Astrocyte (in vitro differentiated cells and primary cell): ENCODE results near the gene C3orf52. TPM values are rescaled to one million over a fixed set of nuclear protein-coding genes. Genes with fewer than 3 reads are reported as not detected.

Experiments
- DNase-seq: peaks from one replicate; pipeline ENCODE4 v3.0.0-alpha.2; 2010; ENCODE audit warnings: low read depth
- FAIRE-seq: peaks from 2 replicates; lab custom pipeline; 2011; peaks lifted over from hg19 to GRCh38; lab: Jason Lieb, UNC
- H2AFZ ChIP-seq: 2 replicates; pipeline ENCODE4 v1.6.0; 2012; ENCODE audit warnings: low read depth, low read length, inconsistent platforms
- H3K27ac ChIP-seq: 2 replicates; pipeline ENCODE4 v1.5.1; 2011; ENCODE audit warnings: low read depth, low read length, inconsistent platforms
- H3K27me3 ChIP-seq: 2 replicates; pipeline ENCODE4 v1.6.0; 2011; ENCODE audit warnings: low read length, inconsistent platforms; ENCODE audit not compliant: insufficient read depth
- H3K36me3 ChIP-seq: 2 replicates; pipeline ENCODE4 v1.5.1; 2011; ENCODE audit warnings: low read length, inconsistent platforms; ENCODE audit not compliant: insufficient read depth
- H3K4me1 ChIP-seq: 2 replicates; pipeline ENCODE4 v1.5.1; 2011; ENCODE audit warnings: low read length, inconsistent platforms; ENCODE audit not compliant: insufficient read depth
- H3K4me2 ChIP-seq: 2 replicates; pipeline ENCODE4 v1.6.0; 2012; ENCODE audit warnings: low read length, inconsistent platforms
- H3K4me3 ChIP-seq: 2 replicates; pipeline ENCODE4 v1.5.1; 2011; ENCODE audit warnings: low read depth, mild to moderate bottlenecking, low read length, inconsistent platforms; ENCODE audit not compliant: insufficient read depth
- H3K79me2 ChIP-seq: 2 replicates; pipeline ENCODE4 v1.6.0; 2012; ENCODE audit warnings: mild to moderate bottlenecking, low read length, inconsistent platforms; ENCODE audit not compliant: insufficient read depth
- H3K9ac ChIP-seq: 2 replicates; pipeline ENCODE4 v1.6.0; 2012; ENCODE audit warnings: mild to moderate bottlenecking, low read length, inconsistent platforms
- H3K9me3 ChIP-seq: 2 replicates; pipeline ENCODE4 v1.5.1; 2012; ENCODE audit warnings: low read depth, mild to moderate bottlenecking, low read length, inconsistent platforms; ENCODE audit not compliant: insufficient read depth
- H4K20me1 ChIP-seq: 2 replicates; pipeline ENCODE4 v1.6.0; 2012; ENCODE audit warnings: low read length, inconsistent platforms; ENCODE audit not compliant: insufficient read depth
- H3K27ac Mint-ChIP-seq: one replicate; pipeline ENCODE4 v1.8.0; 2021; ENCODE audit warnings: mild to moderate bottlenecking, mixed read lengths; ENCODE audit not compliant: unreplicated experiment
- H3K27me3 Mint-ChIP-seq: one replicate; pipeline ENCODE4 v1.8.0; 2021; ENCODE audit warnings: low read depth, mixed read lengths; ENCODE audit not compliant: unreplicated experiment
- H3K36me3 Mint-ChIP-seq: one replicate; pipeline ENCODE4 v1.8.0; 2021; ENCODE audit warnings: low read depth, mixed read lengths; ENCODE audit not compliant: unreplicated experiment
- H3K4me1 Mint-ChIP-seq: one replicate; pipeline ENCODE4 v1.8.0; 2021; ENCODE audit warnings: low read depth, mixed read lengths; ENCODE audit not compliant: unreplicated experiment
- H3K4me3 Mint-ChIP-seq: one replicate; pipeline ENCODE4 v1.8.0; 2021; ENCODE audit warnings: mild to moderate bottlenecking, moderate library complexity, mixed read lengths; ENCODE audit not compliant: unreplicated experiment
- H3K9me3 Mint-ChIP-seq: one replicate; pipeline ENCODE4 v1.8.0; 2021; ENCODE audit warnings: mild to moderate bottlenecking, mixed read lengths; ENCODE audit not compliant: unreplicated experiment
- EZH2 ChIP-seq: IDR thresholded peaks from 2 replicates; pipeline ENCODE4 v1.6.1; 2012; ENCODE audit warnings: mild to moderate bottlenecking, low read length, inconsistent platforms; ENCODE audit not compliant: insufficient read depth
- total RNA-seq: library from RNA; stranded (reverse); gene quantifications from 2 replicates; pipeline ENCODE4 v1.2.1, GENCODE V29; 2021
- TF ChIP-seq, protein P1 (sequence below): IDR thresholded peaks from 2 replicates; pipeline ENCODE4 v1.5.1; 2011; ENCODE audit warnings: low read depth, mild to moderate bottlenecking, inconsistent platforms, low read length, moderate library complexity; ENCODE audit not compliant: insufficient read depth

The C3orf52 gene
- total RNA-seq, 1 donor from 2014 or later: 21.9 TPM

DNA sequence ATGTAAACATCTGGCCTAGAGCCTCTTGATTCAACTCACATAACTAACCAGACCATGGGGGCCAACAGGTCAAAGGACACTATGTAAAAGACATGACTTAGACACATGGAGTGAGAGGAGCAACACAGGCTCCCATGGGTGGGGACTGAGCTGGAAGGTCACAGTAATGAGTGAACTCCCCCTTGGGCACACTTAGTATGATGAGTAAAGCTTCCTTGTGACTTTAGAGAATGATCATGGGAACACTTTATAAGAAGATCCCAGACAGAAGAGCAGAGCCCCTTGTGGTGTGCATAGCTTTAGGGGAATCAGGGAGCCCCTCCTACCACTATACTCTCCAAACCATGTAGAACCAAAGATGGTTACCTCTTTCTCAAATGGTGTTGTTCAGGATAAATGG is 36.7 kb downstream of the C3orf52 start:
- Mint-ChIP-seq H3K27ac (no peak overlapping the region), H3K4me1 (peaks cover 2% of the 10 kb centered on the region), H3K36me3 (peaks cover 23% of the 10 kb centered on the region), H3K27me3 (no peaks in the 10 kb centered on the region), H3K4me3 (no peak overlapping the region), H3K9me3 (no peaks in the 10 kb centered on the region)
- FAIRE-seq (no peak), DNase-seq (no peak)
- Histone ChIP-seq H4K20me1 (no peaks in the 10 kb centered on the region), H3K27me3 (no peaks in the 10 kb centered on the region), H3K79me2 (no peaks in the 10 kb centered on the region), H3K4me1 (no peaks in the 10 kb centered on the region), H3K9me3 (no peaks in the 10 kb centered on the region), H3K4me2 (no peak overlapping the region), H3K4me3 (no peak overlapping the region), H3K9ac (no peak overlapping the region), H3K36me3 (peaks cover 12% of the 10 kb centered on the region), H2AFZ (no peak overlapping the region), H3K27ac (no peak overlapping the region)
- TF ChIP-seq, protein P1, sequence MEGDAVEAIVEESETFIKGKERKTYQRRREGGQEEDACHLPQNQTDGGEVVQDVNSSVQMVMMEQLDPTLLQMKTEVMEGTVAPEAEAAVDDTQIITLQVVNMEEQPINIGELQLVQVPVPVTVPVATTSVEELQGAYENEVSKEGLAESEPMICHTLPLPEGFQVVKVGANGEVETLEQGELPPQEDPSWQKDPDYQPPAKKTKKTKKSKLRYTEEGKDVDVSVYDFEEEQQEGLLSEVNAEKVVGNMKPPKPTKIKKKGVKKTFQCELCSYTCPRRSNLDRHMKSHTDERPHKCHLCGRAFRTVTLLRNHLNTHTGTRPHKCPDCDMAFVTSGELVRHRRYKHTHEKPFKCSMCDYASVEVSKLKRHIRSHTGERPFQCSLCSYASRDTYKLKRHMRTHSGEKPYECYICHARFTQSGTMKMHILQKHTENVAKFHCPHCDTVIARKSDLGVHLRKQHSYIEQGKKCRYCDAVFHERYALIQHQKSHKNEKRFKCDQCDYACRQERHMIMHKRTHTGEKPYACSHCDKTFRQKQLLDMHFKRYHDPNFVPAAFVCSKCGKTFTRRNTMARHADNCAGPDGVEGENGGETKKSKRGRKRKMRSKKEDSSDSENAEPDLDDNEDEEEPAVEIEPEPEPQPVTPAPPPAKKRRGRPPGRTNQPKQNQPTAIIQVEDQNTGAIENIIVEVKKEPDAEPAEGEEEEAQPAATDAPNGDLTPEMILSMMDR: no peak
- TF ChIP-seq EZH2: no peak

DNA sequence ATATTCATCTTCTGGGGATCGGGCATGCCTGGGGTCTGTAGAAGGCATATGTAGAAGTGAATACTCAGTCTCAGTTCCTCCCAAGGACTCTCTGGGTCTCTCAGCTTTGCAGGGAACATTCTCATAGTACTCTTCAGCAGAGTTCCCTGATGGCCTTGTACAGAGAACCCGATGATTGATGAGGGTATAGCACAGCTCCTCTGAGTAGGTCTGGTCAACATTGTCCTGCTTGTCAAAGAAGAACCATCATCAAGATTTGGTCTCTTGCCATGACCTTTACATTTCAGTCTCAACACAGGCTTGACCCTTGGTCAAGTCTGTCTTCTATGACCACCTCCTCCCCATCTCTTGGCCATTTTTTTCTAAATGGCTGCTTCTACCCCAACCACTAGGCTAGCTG is 37.4 kb downstream of the C3orf52 start:
- no peak overlapping the region for H3K27ac Mint-ChIP-seq
- no peaks in the 10 kb centered on the region for H3K9me3 ChIP-seq
- H3K4me3 ChIP-seq: no peak overlapping the region
- H3K4me1 ChIP-seq: no peaks in the 10 kb centered on the region
- FAIRE-seq (no peak), DNase-seq (no peak)
- H3K27me3 ChIP-seq: no peaks in the 10 kb centered on the region
- H4K20me1 ChIP-seq: no peaks in the 10 kb centered on the region
- H3K4me2 ChIP-seq: no peak overlapping the region
- TF ChIP-seq, protein P1: no peak
- TF ChIP-seq EZH2: no peak
- H3K4me3 Mint-ChIP-seq: no peak overlapping the region
- H2AFZ ChIP-seq: no peak overlapping the region
- no peaks in the 10 kb centered on the region for H3K27me3 Mint-ChIP-seq
- peaks cover 2% of the 10 kb centered on the region for H3K4me1 Mint-ChIP-seq
- no peak overlapping the region for H3K27ac ChIP-seq
- H3K36me3 Mint-ChIP-seq: peaks cover 17% of the 10 kb centered on the region
- H3K79me2 ChIP-seq: no peaks in the 10 kb centered on the region
- H3K9me3 Mint-ChIP-seq: no peaks in the 10 kb centered on the region
- H3K36me3 ChIP-seq: peaks cover 9% of the 10 kb centered on the region
- no peak overlapping the region for H3K9ac ChIP-seq

DNA sequence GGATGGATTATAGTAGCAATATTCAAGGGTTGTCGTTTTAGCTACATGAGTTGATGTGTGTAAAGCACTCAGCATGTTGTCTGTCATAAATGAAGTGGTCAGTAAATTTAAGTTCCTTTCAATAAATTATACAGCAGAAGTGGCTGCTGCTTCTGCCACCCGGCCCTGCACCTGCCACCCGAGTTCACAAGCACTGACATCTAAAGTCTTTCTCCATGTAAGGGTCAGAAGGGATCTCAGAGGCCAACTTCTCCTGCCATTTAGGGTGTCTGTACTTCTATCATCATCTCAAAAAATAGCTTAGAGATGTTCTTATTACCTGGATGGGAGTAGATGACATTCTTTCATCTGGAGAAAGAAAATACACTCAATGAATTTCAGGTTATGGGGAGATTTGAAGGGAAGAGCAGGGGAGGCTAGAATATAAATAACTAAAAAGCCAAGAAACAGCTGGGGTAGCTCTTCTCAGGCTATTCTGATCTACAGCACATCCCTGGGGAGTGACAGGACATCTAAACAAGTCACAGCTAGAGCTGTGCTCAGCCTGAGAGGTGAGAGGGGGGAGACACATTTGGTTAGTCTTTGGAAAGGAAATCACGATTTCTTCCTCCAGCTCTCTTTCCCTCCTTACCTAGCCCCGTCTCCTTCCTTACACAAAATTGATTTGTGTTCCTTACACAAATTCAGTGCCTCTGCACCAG is 38.9 kb downstream of the C3orf52 start:
- no peak overlapping the region for H3K27ac ChIP-seq
- FAIRE-seq (no peak), DNase-seq (no peak)
- no peaks in the 10 kb centered on the region for H3K4me1 ChIP-seq
- no peak overlapping the region for H2AFZ ChIP-seq
- H3K9me3 ChIP-seq: no peaks in the 10 kb centered on the region
- Mint-ChIP-seq H3K4me3 (no peak overlapping the region), H3K27me3 (no peaks in the 10 kb centered on the region), H3K9me3 (no peaks in the 10 kb centered on the region), H3K27ac (no peak overlapping the region), H3K36me3 (peaks cover 20% of the 10 kb centered on the region), H3K4me1 (peaks cover 2% of the 10 kb centered on the region)
- H3K79me2 ChIP-seq: no peaks in the 10 kb centered on the region
- peaks cover 4% of the 10 kb centered on the region for H3K36me3 ChIP-seq
- no peak overlapping the region for H3K4me3 ChIP-seq
- no peaks in the 10 kb centered on the region for H4K20me1 ChIP-seq
- TF ChIP-seq EZH2: no peak
- H3K27me3 ChIP-seq: no peaks in the 10 kb centered on the region
- H3K9ac ChIP-seq: no peak overlapping the region
- no peak overlapping the region for H3K4me2 ChIP-seq
